ENCODE results near the gene DRAXIN. TPM values are rescaled to one million over a fixed set of nuclear protein-coding genes. Genes with fewer than 3 reads are reported as not detected.

DRAXIN gene
- total RNA-seq, 1 experiment from 2014 or later: 20.5 TPM

DNA sequence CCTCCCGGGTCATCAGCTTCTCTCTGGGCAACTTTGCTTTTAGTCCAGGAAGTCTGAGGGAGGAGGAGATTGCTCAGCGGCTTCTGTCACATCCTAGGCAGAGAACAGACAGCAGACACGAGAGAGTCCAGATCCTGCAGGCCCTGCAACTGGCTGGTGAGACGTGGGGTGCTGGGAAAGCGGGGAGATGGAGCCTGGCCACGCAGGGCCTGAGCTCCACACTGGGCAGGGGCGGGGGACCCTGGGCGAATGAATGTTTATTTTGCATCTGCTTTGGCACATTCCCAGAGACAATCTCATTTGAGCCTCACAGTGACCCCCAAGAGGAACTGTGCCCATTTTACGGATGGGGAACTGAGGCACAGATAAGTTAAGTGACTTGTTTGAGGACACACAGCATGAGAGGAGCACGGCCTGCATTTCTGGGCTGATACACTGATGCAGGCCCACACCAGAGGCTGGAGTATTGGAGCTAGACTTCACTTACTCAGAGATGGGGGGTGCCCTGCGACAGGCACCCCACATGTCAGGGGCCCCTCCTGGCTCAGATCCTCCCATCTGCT, 80.1 kb downstream of the DRAXIN start:
- no peak overlapping the region for H2BK20ac ChIP-seq (ENCODE audit: low read depth, low read length, poor library complexity, severe bottlenecking)
- DNase-seq: no peak
- H3K14ac ChIP-seq (ENCODE audit: insufficient read depth, low read length): no peak overlapping the region
- H4K20me1 ChIP-seq (ENCODE audit: control insufficient read depth, insufficient read depth, insufficient read length): no peaks in the 10 kb centered on the region
- no peaks in the 10 kb centered on the region for H3K27me3 ChIP-seq (ENCODE audit: insufficient read depth, low read length)
- H3T11ph ChIP-seq (ENCODE audit: low read length): no peak overlapping the region
- no peak overlapping the region for H2BK12ac ChIP-seq (ENCODE audit: insufficient read length, low read depth, low read length)
- no peaks in the 10 kb centered on the region for H3K4me1 ChIP-seq (ENCODE audit: insufficient read depth, low read length)
- H4K8ac ChIP-seq (replicated peaks; ENCODE audit: insufficient read length, low read depth, low read length): no peak overlapping the region
- no peak overlapping the region for H3K9ac ChIP-seq (ENCODE audit: extremely low read depth, insufficient read length, low read length)
- TF ChIP-seq, protein P1, sequence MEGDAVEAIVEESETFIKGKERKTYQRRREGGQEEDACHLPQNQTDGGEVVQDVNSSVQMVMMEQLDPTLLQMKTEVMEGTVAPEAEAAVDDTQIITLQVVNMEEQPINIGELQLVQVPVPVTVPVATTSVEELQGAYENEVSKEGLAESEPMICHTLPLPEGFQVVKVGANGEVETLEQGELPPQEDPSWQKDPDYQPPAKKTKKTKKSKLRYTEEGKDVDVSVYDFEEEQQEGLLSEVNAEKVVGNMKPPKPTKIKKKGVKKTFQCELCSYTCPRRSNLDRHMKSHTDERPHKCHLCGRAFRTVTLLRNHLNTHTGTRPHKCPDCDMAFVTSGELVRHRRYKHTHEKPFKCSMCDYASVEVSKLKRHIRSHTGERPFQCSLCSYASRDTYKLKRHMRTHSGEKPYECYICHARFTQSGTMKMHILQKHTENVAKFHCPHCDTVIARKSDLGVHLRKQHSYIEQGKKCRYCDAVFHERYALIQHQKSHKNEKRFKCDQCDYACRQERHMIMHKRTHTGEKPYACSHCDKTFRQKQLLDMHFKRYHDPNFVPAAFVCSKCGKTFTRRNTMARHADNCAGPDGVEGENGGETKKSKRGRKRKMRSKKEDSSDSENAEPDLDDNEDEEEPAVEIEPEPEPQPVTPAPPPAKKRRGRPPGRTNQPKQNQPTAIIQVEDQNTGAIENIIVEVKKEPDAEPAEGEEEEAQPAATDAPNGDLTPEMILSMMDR (conservative IDR thresholded peaks at IDR 0.05): no peak
- no peak overlapping the region for H3K56ac ChIP-seq (ENCODE audit: insufficient read length, low read depth, low read length)
- Mint-ChIP-seq H3K4me3 (no peak overlapping the region), H3K27ac (no peak overlapping the region; a peak in 1 of 7 replicates), H3K9me3 (no peaks in the 10 kb centered on the region), H3K27me3 (ENCODE audit: low read depth) (peaks cover 12% of the 10 kb centered on the region), H3K36me3 (ENCODE audit: insufficient read depth in 1 of 3, low read depth in 3 of 3) (no peaks in the 10 kb centered on the region), H3K4me1 (no peaks in the 10 kb centered on the region)
- no peak overlapping the region for H3K23ac ChIP-seq (ENCODE audit: insufficient read length, low read depth, low read length)
- H3K27ac ChIP-seq (ENCODE audit: insufficient read length, low read depth, low read length): no peak overlapping the region
- H2AK5ac ChIP-seq (ENCODE audit: insufficient read length, low read length): no peak overlapping the region
- H3K79me2 ChIP-seq (ENCODE audit: insufficient read depth, low read length): no peaks in the 10 kb centered on the region
- no peak overlapping the region for H3K4me2 ChIP-seq (ENCODE audit: insufficient read depth, insufficient read length, low read length)
- H3K9me3 ChIP-seq (ENCODE audit: control insufficient read depth, low read depth, low read length): no peaks in the 10 kb centered on the region
- H3K79me1 ChIP-seq (ENCODE audit: insufficient read depth, low read depth, low read length, poor library complexity, severe bottlenecking): no peaks in the 10 kb centered on the region
- no peak overlapping the region for H4K91ac ChIP-seq (ENCODE audit: insufficient read length, low read depth, low read length)
- H2BK15ac ChIP-seq (ENCODE audit: low read depth, low read length): no peak overlapping the region
- no peak overlapping the region for H2BK120ac ChIP-seq (ENCODE audit: low read depth, low read length, poor library complexity, severe bottlenecking)
- no peak overlapping the region for H2BK5ac ChIP-seq (ENCODE audit: insufficient read length, low read length)
- H3K18ac ChIP-seq (ENCODE audit: insufficient read length, low read depth, low read length): no peak overlapping the region
- WGBS (ENCODE audit: extremely low coverage, insufficient read length, low lambda C conversion rate): no CpG with 5 or more reads among the region's 11 CpGs
- no peak overlapping the region for H3K4ac ChIP-seq (ENCODE audit: low read depth, low read length)
- no peak overlapping the region for H4K5ac ChIP-seq (ENCODE audit: insufficient read length, low read depth, low read length)
- no peak overlapping the region for H2AFZ ChIP-seq (ENCODE audit: low read length)
- no peaks in the 10 kb centered on the region for H3K23me2 ChIP-seq (ENCODE audit: insufficient read length, low read depth, low read length, poor library complexity, severe bottlenecking)

Measured in H9 (cell line).